NB4 (cell line): Measurements from ENCODE around the gene WDR37.

ENCODE experiments used
- MYC ChIP-seq: IDR thresholded peaks from 2 replicates; pipeline ENCODE4 v1.6.1; 2011; ENCODE audit warnings: low read depth, low read length
- POLR2A ChIP-seq: IDR thresholded peaks from 2 replicates; pipeline ENCODE4 v1.6.1; 2011; ENCODE audit warnings: mild to moderate bottlenecking; ENCODE audit not compliant: insufficient read length; ENCODE audit errors: extremely low read depth
- TF ChIP-seq, protein P1 (sequence below): IDR thresholded peaks from one replicate; pipeline ENCODE4 v1.5.1; 2012; ENCODE audit warnings: low read depth, low read length
- TF ChIP-seq, protein P2 (sequence below): IDR thresholded peaks from 2 replicates; pipeline ENCODE4 v1.6.1; 2011; ENCODE audit warnings: low read depth, low read length

DNA sequence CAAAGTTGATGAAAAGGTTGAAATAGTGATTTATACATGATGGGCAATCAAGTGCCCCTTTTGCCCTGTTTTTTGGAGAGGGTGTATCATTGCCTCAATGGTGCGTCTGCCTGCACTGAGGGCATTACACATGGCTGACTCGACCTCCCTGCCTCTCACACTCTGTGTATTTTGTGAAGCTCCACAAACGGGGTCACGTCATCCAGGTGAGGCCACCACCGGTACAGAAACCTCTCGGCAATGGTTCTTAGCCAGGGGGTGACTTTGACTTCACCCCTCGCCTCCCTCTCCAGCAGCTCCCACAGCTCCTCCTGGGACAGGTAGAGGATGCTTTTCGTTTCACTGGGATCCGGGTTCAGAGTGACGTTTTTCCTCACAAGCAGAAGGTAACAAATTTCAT lies 36.8 kb upstream of the WDR37 start:
- TF ChIP-seq, protein P1, sequence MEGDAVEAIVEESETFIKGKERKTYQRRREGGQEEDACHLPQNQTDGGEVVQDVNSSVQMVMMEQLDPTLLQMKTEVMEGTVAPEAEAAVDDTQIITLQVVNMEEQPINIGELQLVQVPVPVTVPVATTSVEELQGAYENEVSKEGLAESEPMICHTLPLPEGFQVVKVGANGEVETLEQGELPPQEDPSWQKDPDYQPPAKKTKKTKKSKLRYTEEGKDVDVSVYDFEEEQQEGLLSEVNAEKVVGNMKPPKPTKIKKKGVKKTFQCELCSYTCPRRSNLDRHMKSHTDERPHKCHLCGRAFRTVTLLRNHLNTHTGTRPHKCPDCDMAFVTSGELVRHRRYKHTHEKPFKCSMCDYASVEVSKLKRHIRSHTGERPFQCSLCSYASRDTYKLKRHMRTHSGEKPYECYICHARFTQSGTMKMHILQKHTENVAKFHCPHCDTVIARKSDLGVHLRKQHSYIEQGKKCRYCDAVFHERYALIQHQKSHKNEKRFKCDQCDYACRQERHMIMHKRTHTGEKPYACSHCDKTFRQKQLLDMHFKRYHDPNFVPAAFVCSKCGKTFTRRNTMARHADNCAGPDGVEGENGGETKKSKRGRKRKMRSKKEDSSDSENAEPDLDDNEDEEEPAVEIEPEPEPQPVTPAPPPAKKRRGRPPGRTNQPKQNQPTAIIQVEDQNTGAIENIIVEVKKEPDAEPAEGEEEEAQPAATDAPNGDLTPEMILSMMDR, result no peak
- TF ChIP-seq POLR2A (no peak), MYC (no peak)
- TF ChIP-seq, protein P2, sequence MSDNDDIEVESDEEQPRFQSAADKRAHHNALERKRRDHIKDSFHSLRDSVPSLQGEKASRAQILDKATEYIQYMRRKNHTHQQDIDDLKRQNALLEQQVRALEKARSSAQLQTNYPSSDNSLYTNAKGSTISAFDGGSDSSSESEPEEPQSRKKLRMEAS, result no peak
